ENCODE data around the gene ITK. TPM values are rescaled to one million over a fixed set of nuclear protein-coding genes. Genes with fewer than 3 reads are reported as not detected.

Gene ITK
- total and polyA plus RNA-seq, 2 of the 8 experiments (the other 6 are each of a cell fraction or from before 2014, with no cell fraction given): 0.05 TPM; not detected in 1

DNA sequence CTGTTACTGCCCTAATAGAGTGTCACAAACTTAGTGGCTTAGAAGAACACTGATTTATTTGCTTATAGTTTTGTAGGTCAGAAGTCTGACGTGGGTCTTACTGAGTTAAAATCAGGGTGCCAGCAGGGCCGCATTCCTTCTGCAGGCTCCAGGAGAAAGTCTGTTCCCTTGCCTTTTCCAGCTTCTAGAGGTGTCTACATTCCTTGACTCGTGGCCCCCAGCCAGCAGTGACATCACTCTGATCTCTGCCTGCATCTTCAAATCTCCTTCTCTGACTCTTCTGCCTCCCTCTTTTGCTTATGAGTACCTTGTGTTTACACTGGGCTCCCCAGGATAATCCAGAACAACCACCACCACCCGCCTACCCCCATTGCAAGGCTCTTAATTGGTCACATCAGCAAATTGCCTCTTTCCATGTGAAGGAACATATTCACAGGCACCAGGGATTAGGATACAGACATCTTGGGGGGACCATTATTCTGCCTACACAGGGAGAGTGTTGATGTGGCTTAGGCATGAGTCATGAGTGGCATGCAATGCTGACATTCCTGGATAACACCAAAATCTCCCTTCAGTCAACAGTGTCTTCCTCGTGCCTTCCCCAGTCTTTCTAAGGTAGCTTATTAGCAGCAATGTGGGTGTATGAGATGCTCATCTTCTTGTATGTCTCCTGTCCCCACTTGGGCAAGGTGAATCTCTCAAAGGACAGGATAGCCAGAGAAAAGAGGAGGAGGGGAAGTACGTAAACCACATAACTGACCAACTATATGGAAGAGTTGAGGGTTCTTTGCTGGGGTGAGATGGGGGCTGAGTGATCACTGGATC lies 109.7 kb downstream of the ITK start:
- H4K5ac ChIP-seq (ENCODE audit: insufficient read length, low read depth, low read length): no peak overlapping the region
- WGBS, 2 experiments (ENCODE audit: extremely low coverage in 1 of 2, insufficient coverage in 1 of 2, insufficient read length in 1 of 2, insufficient replicate concordance in 2 of 2, low coverage in 1 of 2, low lambda C conversion rate in 2 of 2, missing lambda C conversion rate in 1 of 2): 88% methylated on average over 6 of the region's 6 CpGs; no CpG with 5 or more reads in 1 of the 2 experiments
- POLR2A ChIA-PET (ENCODE audit: partially characterized antibody): no interaction called here
- no peaks in the 10 kb centered on the region; the same call in 1 of the 2 replicates for H3K79me1 ChIP-seq (ENCODE audit: low read depth, low read length)
- H2AK5ac ChIP-seq (ENCODE audit: low read depth, low read length): no peak overlapping the region
- CTCF ChIA-PET (ENCODE audit: partially characterized antibody): interaction anchor here (0.6 to 2.1 kb wide), 3 partner anchors 13 to 49 kb away, joined by 3 to 7 read pairs (median 3); no protein-coding TSS in a partner anchor
- H2AFZ ChIP-seq (ENCODE audit: low read length): no peak overlapping the region
- H3K9me3 ChIP-seq (ENCODE audit: insufficient read depth in 2 of 2, low read depth in 1 of 2, low read length in 1 of 2): no peaks in the 10 kb centered on the region
- no peak overlapping the region for H2BK5ac ChIP-seq (ENCODE audit: low read depth, low read length)
- H2BK12ac ChIP-seq (ENCODE audit: low read depth, low read length): no peak overlapping the region
- FAIRE-seq: no peak
- H3K9ac ChIP-seq (replicated peaks in 1 of 4; ENCODE audit: extremely low read depth in 1 of 4, low read depth in 3 of 4, low read length in 3 of 4): no peak overlapping the region
- H2BK20ac ChIP-seq (ENCODE audit: low read length): no peak overlapping the region
- no peaks in the 10 kb centered on the region for H3K23me2 ChIP-seq (ENCODE audit: low read depth, low read length)
- no peak overlapping the region for H3K18ac ChIP-seq (ENCODE audit: extremely low read depth, low read length)
- H3K36me3 ChIP-seq (ENCODE audit: control insufficient read depth in 2 of 4, insufficient read depth in 4 of 4, low read length in 3 of 4): peaks cover 3 to 18% (median 10%) of the 10 kb centered on the region in 4 experiments; a peak in 6 of 8 replicates
- TF ChIP-seq POU5F1 (IDR thresholded peaks at IDR 0.05; ENCODE audit: low read depth, low read length) (no peak), TAF7 (optimal IDR thresholded peaks at IDR 0.05; ENCODE audit: borderline replicate concordance, low read depth, low read length) (no peak), JUND (IDR thresholded peaks at IDR 0.05; ENCODE audit: low read length) (no peak), ASH2L (IDR thresholded peaks at IDR 0.05; ENCODE audit: low read length) (no peak)
- no peak overlapping the region for H4K91ac ChIP-seq (replicated peaks; ENCODE audit: insufficient read length, low read length)
- H3K27ac ChIP-seq (ENCODE audit: low read depth, low read length): no peak overlapping the region
- no peak overlapping the region for H3K23ac ChIP-seq (ENCODE audit: insufficient read length)
- H2BK15ac ChIP-seq (ENCODE audit: low read length): no peak overlapping the region
- H3K4me1 ChIP-seq (replicated peaks in 1 of 4; ENCODE audit: control insufficient read depth in 3 of 4, insufficient read depth in 4 of 4, low read length in 3 of 4): no peaks in the 10 kb centered on the region; a peak in 2 of 7 replicates
- no peak overlapping the region for H3K14ac ChIP-seq (ENCODE audit: insufficient read length)
- no peak overlapping the region for H4K8ac ChIP-seq (ENCODE audit: extremely low read depth, insufficient read depth, low read length)
- H4K20me1 ChIP-seq (replicated peaks in 1 of 2; ENCODE audit: control insufficient read depth in 1 of 2, insufficient read depth in 2 of 2, low read length in 2 of 2): peaks cover 0 to 2% of the 10 kb centered on the region in 2 experiments
- no peaks in the 10 kb centered on the region for H3K79me2 ChIP-seq (ENCODE audit: control insufficient read depth in 1 of 2, insufficient read depth in 2 of 2, low read length in 2 of 2)
- H3K4ac ChIP-seq (replicated peaks; ENCODE audit: insufficient read length, low read depth, low read length): no peak overlapping the region
- no peaks in the 10 kb centered on the region for H3K27me3 ChIP-seq (replicated peaks in 1 of 4; ENCODE audit: control insufficient read depth in 3 of 4, extremely low read depth in 1 of 4, insufficient read depth in 3 of 4, low read length in 3 of 4)
- H3K4me2 ChIP-seq (ENCODE audit: insufficient read depth in 1 of 2, low read depth in 2 of 2, low read length in 2 of 2): no peak overlapping the region
- no peak overlapping the region for H3K56ac ChIP-seq (replicated peaks; ENCODE audit: insufficient read length, low read depth, low read length)
- no peak overlapping the region for H2BK120ac ChIP-seq (replicated peaks; ENCODE audit: low read depth, low read length)
- no peak for DNase-seq (ENCODE audit: low read depth in 1 of 2, low spot score in 2 of 2)
- H3K4me3 ChIP-seq (ENCODE audit: extremely low read depth in 1 of 4, insufficient read depth in 2 of 4, low read depth in 3 of 4, low read length in 4 of 4): no peak overlapping the region

Measured in H1 (cell line).